Measurements from ENCODE around the gene HEXIM2.
"Not testable (repeated sequence)": the region's sequence is repeated elsewhere in the genome, so short reads cannot be mapped to it uniquely, and the experiment has no call there.

The HEXIM2 gene

DNA sequence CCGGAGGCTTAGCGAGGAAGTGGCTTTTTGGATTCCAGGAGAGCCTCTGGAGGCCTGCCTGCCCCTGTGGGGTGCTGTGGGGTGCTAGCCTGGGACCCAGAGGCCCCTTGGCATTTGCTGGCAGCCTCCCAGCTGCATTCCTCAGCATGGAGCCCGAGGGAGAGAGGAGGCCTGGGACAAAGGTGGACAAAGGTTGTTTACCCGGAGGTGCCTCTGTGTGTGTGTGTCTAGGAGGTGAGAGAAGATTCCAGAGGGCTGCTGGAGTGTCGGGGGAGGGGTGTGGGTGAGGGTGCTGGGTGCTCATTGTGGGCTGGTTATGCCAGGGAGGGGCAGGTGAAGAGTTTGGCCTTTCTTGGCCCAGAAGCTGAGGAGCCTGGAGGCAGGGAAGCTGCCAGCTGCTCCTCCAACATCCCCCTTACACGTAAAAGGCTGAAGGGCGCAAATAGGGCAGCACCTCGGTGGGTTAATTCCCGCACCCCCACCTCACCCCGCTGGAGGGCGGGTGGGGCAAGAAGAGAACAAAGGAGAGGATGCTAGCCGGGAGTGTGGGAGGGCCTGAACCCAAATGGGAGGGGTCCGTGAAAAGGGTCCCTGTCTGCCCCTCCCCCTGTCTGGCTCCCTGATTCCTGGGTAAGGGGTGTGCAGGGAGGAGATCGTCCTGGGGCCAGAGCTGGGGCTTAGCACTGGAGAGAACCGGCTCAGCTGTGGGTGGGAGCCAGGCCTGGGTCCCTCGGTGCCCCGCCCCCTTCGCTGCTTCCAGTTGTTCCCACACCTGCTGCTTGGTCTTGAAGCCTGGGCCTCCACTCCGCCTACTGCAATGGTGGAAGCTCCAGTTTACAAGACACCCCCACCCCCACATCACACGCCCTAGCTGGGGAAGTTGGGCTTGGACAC is 9.9 kb downstream of the HEXIM2 start:
- no peak for DNase-seq

DNA sequence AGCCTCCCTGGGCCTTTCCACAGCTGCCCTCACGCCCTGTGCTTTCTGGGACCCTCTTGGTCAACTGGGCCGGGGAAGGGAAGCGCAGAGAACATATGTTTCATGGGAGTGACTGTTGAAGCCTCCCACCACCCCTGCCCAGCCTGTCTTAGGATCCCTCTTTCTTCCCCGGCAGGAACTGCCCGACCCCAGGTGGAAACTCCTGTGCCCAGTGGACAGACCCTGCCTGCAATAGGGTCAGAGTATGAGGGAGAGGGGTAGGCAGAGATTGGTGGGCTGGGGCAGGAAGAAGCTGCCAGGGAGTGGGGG is 10.5 kb downstream of the HEXIM2 start:
- no peak for DNase-seq

DNA sequence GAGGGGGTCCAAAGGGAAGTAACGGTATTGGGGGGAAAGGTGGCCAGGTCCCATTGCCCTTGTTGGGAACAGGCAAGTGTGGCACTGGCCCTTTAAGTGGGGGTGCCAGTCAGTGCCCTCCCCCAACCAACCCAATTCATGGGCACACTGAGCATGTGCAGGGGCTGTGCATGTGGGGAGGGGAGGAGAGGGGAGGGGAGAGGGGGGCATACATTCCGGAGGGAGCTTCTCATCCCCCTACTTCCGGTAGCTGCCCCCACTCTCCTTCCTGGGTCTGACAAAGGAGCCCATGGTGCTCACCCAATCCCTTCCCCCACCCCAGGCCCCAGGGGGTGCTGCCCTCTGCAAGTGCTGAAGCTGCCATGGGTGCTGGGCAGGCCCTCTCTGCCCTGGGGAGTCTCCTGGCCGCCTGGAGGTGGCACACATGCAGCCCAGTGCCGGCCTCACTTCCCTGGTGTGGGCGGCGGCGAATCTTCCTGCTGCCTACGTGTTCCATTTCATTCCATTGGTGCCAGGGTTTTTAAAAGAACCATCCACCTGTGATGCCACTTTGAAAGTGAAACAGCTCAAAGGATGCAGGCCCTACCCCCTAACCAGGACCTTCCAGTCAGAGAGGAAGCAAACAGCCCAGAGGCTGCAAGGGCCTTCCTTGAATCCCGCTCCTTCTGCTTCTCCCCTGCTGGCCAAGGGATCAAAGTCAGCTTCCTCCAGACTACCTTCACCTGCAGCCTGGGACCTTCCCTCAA is 11.0 kb downstream of the HEXIM2 start:
- peak; percentile 62 for DNase-seq

DNA sequence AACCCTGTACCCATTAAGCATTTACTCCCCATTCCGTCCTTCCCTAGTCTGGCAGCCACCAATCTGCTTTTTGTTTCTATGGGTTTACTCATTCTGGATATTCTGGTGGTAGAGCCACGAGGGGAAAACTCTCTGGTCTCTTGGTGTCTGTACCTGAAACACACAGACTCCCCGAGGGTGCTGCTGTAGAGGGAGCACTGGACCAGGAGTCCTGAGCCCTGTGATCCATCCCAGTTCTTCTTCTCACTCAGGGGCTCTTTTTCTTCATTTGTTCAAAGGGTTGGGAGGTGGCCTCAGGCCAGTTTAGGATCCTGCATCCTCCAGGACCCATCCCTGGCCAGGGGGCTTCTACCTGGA is 14.1 kb downstream of the HEXIM2 start:
- no peak for DNase-seq

DNA sequence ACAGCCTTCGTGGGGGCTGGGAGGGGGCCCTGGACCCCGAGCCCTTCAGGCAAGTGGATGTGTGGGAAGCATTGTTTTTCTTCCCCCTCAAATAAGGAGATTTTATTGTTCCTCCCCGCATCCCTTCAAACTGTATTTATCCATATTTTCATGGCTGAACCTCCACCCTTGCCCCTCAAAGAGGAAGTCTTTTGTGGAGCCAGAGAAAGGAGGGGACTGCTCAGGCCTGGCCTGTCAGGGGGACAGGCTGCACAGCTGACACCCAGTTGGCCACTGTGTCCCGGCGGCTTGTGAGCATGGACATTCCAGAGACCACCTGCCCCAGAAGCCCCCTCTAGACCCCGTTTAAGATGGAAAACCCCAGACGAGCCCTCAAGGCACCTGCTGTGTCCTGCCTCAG is 15.9 kb downstream of the HEXIM2 start:
- no peak for DNase-seq

DNA sequence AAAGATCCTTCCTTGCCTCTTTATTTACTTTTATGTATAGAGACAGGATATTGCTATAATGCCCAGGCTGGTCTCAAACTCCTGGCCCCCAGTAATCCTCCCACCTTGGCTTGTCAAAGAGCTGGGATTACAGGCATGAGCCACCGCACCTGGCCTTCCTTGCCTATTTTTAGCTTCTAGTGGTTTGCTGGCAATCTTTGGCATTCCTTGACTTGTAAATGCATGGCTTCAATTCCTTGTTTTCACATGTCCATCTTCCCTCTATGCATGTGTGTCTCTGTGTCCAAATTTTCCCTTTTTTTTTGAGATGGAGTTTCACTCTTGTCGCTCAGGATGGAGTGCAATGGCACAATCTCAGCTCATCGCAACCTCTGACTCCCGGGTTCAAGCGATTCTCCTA is 22.5 kb downstream of the HEXIM2 start:
- no peak for DNase-seq

DNA sequence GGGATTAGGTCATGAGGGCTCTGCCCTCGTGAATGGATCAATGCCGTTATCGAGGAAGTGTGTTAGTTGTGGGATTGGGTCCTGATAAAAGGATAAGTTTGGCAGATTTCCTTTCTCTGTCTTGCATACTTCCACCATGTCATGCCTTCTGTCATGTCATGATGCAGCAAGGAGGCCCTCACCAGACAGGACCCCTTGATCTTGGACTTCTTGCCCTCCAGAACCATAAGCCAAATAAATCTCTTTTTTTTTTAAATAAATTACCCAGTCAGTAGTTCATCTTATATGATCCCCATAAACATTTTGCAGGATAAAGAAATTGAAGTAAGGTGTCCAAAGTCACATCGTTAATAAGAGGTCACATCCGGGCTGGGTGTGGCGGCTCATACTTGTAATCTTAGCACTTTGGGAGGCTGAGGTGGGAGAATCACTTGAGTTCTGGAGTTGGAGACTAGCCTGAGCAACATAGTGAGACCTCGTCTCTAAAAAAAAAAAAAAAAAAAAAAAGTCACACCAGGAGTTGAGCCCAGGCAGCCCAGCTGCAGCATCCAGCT is 25.2 kb downstream of the HEXIM2 start:
- DNase-seq = no peak

DNA sequence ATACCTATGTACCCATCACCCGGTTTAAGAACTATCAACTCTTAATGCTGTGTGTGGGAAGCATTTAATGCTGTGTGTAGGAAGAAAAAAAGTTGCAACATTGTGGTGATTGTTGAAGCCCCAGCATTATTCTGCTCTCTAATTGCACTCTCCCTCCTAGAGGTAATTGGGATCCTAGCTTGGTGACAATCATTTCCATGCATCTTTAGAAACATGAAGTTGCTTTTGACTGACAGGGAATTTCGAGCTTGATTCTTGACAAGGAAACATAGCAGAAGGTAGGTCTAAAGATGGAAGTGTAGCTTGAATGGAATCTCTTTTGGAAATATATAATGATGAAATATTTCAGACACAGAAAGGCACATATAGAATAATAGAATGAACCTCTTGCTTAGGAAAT is 27.3 kb downstream of the HEXIM2 start:
- DNase-seq = no peak

DNA sequence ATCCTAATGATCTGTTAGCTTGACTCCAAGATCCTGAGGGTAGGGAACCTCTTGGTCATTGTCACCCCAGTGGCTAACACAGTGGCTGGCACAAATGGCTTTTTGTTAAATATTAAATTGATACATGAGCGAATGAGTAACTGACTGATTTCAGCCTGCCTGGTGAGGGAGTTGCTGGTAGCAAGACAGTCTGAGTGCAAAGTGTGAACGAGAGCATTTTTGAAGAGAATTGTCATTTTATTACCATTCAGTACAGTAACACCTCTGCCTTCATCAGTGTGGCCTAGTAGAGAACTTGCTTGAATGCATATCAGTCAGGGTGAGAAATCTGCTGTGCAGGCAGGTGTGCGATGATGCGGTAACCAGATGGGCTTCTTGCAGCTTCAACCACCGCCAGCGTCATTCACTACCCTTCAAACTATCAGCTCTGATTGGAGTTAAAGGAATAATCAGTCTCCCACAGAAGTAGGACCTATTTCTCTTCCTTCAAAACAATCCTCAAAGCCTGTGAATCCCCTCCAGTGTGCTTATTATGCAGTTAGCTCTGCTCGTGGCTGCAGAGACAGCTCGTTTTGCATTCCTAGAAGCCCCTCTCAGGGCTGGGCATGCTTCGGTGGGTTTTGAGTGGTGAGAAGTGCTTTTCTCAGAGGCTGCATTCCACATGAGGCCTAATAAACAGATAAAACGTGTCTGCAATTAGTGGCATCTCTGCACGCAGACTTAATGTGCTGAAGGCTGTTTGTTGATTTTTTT is 29.0 kb downstream of the HEXIM2 start:
- no peak for DNase-seq

DNA sequence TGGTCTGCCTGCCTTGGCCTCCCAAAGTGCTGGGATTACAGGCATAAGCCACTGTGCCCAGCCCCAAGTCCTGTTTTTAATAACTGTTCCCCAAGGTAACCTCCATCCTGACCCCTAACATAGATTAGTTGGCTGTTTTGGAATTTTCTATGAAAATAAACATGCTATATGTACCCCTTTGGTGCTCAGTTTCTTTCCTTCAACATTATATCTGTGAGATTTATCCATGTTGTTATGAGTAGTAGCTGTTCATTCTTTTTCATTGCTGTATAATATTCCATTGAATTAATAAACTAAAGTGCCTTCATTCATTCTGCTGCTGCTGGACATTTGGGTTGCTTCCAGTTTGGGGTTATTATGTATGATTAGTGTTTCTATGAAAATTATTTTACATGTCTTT is 33.7 kb downstream of the HEXIM2 start:
- DNase-seq = no peak

DNA sequence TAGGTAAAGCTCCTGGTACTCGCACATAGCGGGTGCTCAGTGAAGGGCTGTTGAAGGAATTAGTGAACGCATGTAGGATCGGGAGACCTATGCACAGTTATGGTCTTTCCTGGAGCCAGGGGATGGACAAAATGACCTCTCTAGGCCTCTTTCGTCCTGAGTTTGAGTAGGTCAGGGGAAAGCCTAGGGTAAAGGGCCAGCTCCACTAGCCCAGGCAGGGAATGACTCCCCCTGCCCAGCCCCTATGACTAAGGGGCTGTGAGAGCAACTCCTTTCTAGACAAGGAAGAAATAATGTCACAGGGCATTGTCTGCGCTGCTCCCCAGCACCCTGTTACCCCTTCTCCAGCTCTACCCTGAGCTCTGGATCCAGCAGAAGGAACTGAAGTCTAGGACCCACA is 35.4 kb downstream of the HEXIM2 start:
- DNase-seq = no peak

DNA sequence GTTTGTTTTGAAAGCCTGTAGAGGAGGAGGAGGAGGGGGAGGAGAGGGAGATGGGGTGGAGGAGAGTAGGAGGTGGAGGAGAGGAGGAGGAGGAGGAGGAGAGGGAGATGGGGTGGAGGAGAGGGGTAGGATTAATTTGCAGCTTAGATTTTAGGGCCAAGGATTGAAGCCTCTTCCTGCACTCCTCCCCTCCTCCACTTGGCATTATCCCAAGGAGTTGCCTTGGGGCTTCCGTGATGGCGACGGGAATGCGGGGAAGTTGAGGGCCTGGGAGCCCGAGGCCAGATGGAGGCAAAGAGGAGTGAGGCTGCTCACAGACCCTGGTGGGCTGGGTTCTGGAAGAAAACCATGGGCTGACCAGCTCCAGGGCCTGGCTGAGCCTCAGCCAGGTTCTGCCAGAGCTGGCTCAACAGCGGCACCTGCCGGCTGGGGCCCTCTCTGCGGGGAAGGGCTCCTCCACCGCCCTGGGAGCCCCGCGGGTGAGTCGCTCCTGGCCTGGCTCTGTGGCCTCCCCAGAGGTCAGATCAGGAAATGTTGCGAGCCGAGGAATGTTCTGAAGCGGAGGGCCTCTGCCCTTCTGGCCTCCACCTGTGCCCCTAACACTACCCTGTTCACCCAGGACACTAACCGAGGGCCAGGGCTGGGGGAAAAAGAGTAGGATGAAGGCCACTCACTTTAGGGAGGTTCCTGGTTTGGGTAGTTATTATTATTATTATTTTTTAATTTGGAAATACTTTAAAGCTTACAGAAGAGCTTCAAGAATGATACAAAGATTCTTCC is 36.1 kb downstream of the HEXIM2 start:
- peak; percentile 87 for DNase-seq

DNA sequence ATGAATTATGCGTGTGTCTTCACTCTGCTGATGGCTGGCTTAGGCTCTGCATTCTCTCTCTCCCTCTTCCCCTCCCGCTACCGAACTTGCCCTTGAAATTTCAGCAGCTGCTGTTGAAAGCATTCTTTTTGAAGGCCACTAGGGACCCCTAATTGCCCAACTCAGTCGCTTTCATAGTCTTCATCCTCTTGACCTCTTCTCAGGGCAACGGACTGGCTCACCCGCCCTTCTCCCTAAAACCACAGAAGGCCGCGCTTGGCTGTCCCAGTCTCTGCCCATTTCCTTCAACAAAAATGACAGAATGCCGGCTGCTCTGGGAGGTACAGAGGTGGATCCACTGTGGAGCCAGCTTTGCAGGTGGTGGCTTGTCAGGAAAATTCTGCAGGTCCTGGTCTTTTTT is 39.0 kb downstream of the HEXIM2 start:
- no peak for DNase-seq

DNA sequence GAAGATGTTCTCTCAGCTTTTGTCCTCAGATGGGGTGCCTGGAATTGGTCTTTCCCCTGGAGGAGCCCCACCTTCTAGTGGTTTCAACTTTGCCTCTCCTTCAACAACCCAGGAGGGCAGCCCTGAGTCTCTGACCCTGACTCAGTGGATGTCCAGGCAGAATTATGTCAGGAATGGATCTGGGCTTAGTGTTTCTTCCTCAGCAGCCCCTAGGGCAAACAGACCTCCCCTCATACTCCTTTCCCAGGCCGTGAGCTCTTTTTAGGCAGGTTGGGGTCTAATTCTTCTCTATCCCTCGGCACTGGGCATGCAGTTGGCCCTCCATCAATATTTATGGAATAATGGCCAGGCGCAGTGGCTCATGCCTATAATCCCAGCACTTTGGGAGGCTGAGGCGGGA is 39.8 kb downstream of the HEXIM2 start:
- no peak for DNase-seq

DNA sequence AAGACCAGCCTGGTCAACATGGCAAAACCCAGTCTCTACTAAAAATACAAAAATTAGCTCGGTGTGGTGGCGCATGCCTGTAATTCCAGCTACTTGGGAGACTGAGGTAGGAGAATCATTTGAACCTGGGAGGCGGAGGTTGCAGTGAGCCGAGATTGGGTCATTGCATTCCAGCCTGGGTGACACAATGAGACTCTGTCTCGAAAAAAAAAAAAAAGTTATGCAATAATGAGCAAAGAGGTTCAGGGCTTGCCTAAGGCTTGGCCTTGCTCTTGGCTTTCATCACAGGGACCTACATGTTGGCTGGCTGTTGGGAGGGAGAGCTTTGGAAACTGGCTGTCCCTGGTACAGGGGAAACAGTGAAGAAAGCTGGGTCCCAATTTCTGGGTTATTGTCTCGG is 40.2 kb downstream of the HEXIM2 start:
- not testable (repeated sequence) for DNase-seq

DNA sequence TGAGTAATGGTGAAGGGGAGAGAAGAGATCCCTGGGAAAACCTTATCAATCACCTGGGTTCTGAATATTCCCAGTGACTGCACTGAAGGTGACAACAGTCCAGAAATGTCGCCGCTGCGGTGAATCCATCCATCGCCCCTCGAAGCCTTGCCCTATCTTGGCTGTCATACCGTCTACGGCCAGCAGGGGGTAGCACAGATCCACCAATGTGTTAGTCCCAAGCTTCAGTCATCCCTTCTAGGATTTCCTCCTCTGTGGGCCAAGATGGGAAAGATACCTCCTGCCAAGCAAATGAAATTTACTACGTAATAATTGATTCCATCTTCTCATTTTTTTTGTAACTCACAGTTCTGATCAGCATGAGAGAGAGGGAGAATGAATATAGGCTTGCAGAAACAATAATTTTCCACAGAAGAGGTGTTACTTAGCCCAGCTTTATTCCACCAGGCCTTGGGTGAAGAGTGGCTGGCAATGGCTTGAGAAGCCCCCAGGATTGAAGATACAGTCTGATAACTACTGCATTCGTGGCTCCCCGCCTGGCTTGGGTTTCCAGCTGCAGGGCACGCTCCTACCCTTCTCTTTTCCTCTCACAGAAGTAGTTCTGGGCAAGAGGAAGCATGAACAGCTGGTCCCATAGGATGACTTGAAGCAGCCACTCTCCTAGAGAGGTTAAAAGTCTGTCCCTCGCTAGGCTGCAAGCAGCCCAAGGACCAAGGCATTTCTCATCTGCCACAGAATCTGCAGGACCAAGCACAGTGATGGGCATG is 57.4 kb downstream of the HEXIM2 start:
- peak; percentile 89 for DNase-seq
